Activated T-cell treated with anti-CD3 and anti-CD28 coated beads, Interleukin-2, amount 50 U/mL, for 72 hours (primary cell): ENCODE results near the gene SNX21. TPM values are rescaled to one million over a fixed set of nuclear protein-coding genes. Genes with fewer than 3 reads are reported as not detected.
"Not testable (repeated sequence)": the region's sequence is repeated elsewhere in the genome, so short reads cannot be mapped to it uniquely, and the experiment has no call there.

Experiments
- ATAC-seq, 2 donors: fragments of 150-1000 bp; cut with Tn5 transposase; replicated peaks in 1 of 2; 2 replicates each; pipeline ENCODE4 v1.10.0; 2021; ENCODE audit warnings: moderate library complexity in 2 of 2, mild to moderate bottlenecking in 1 of 2
- DNase-seq, 2 donors: peaks; one replicate each; pipeline ENCODE4 v3.0.0; 2021 to 2022; ENCODE audit warnings: mixed read lengths in 1 of 2
- H3K27ac Mint-ChIP-seq: one replicate; pipeline ENCODE4 v1.8.0; 2022; ENCODE audit warnings: mild to moderate bottlenecking, moderate library complexity, mixed read lengths
- H3K27me3 Mint-ChIP-seq: one replicate; pipeline ENCODE4 v1.8.0; 2022; ENCODE audit warnings: low read depth, mixed read lengths
- H3K36me3 Mint-ChIP-seq, 2 donors: one replicate each; pipeline ENCODE4 v1.8.0; 2022; ENCODE audit warnings: mixed read lengths in 2 of 2, mild to moderate bottlenecking in 1 of 2; ENCODE audit not compliant: insufficient read depth in 2 of 2
- H3K4me1 Mint-ChIP-seq: one replicate; pipeline ENCODE4 v1.8.0; 2022; ENCODE audit warnings: low read depth, mixed read lengths
- H3K4me3 Mint-ChIP-seq, 2 donors: one replicate each; pipeline ENCODE4 v1.8.0; 2022; ENCODE audit warnings: mild to moderate bottlenecking in 2 of 2, mixed read lengths in 2 of 2, moderate library complexity in 2 of 2
- H3K9me3 Mint-ChIP-seq, 2 donors: one replicate each; pipeline ENCODE4 v1.8.0; 2022; ENCODE audit warnings: mixed read lengths in 2 of 2
- total RNA-seq, 2 donors: library from RNA; stranded (reverse); gene quantifications; one replicate each; pipeline ENCODE4 v1.2.3, GENCODE V29; 2022

Gene SNX21, protein sequence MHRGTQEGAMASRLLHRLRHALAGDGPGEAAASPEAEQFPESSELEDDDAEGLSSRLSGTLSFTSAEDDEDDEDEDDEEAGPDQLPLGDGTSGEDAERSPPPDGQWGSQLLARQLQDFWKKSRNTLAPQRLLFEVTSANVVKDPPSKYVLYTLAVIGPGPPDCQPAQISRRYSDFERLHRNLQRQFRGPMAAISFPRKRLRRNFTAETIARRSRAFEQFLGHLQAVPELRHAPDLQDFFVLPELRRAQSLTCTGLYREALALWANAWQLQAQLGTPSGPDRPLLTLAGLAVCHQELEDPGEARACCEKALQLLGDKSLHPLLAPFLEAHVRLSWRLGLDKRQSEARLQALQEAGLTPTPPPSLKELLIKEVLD
- total RNA-seq: 1 to 10 TPM; 1.8 to 2.4 TPM

DNA sequence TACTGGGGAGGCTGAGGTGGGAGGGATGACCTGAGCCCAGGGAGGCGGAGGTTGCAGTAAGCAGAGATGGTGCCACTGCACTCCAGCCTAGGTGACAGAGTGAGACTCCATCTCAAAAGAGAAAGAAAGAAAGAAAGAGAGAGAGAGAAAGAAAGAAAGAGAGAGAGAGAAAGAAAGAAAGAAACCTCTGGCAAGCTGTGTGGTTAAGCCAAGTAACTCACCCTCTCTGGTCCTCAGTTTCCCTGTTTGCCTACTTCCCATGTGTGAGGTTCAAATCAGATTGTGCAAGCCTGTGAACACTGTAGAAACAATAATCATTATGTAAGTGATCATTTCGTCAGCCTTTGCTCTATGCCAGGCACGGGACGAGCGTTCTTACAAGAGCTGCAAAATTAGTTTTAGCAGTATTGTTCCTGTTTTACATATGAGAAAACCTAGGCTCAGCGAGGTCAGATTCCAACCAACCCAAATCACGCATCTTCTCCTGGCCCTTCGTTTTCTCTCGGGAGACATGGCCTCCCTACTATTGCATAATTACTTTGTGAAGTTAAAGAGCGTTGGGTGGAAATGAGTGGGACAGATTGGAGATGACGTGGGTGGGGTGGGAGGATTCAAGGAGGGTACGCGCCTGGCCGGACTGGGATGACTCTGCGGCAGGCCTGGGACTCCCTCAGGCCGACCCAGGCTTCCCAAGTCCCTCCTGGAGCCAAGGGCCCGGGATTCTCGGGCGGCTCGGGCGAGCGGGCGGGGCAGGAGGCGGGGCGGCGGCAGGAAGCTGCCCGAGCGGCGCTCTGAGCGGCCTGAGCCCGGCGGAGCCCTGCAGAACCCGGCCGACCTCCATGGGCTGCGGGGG, at the start of gene SNX21:
TSS of gene SNX21 (plus strand) at position 770 of the 853 bp plus-strand sequence. CDS start 121 bp downstream, outside the sequence.
- H3K4me3 Mint-ChIP-seq: peak within 1 kb of the TSS; percentile 83 to 97
- H3K4me1 Mint-ChIP-seq: peaks cover 10% of the 10 kb centered on the region
- no peaks in the 10 kb centered on the region for H3K36me3 Mint-ChIP-seq
- peak; percentile 28 to 41 for DNase-seq
- ATAC-seq: peak; percentile 69 to 73
- peak within 1 kb of the TSS; percentile 28 for H3K27ac Mint-ChIP-seq
- no peaks in the 10 kb centered on the region for H3K27me3 Mint-ChIP-seq
- no peaks in the 10 kb centered on the region for H3K9me3 Mint-ChIP-seq

DNA sequence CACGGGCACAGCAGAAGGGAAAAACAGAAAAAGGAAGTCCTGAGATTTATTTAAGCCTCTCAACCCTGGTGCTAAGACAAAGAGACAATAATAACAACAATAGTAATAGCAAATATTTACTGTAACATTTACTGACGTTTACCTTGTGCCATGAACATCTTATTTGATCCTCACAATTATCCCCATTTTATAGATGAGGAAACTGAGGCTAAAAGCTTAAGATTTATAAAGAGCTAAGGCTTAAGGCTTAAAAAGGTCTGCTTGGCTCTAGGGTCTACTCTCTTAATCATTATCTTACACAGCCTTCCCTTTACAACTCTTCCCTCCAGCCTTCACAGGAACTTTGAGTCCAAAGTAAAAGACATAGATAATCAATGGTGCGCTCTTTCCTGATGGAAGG, 45.2 kb upstream of the SNX21 start:
- ATAC-seq: no peak
- Mint-ChIP-seq H3K36me3 (no peaks in the 10 kb centered on the region), H3K4me3 (no peak overlapping the region)

DNA sequence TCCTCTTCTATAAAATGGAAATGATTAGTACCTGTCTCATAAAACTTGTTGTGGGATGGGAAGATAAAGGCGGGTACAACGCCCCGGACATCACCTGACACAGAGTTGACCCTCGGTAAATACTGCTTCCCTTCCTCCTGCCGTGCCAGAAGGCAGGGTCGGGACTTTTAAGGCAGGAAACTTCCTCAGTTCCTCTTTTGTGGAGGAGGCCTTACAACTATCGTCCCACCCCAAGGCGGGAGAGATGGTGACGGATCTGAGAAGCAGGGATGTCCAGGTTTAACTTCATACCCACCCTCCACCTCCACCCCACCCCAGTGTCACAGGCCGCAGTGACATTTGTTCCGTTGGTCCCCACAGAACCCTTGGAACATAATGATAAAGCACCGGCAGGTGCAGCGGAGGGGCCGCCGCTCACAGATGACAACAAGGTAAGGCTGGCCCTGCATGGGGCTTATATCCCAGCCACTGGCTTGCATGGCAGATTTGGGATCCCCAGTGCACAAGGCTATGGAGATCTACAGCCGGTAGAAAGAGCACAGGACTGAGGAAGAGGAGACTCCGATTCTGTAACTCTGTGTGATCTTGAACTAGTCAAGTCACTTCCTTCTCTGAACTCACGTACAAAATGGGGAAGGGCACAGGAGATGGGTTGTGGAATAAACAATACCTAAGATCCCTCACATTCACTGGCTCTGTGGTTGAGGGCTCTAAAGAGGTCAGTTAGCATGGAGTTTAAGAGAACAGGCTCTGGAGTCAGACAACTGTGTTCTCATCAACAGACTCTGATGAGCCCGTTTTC, 41.1 kb upstream of the SNX21 start:
- no peak for DNase-seq

More for the DNA sequence above, 45.2 kb upstream of the SNX21 start:
- Mint-ChIP-seq H3K9me3 (no peaks in the 10 kb centered on the region), H3K27me3 (no peaks in the 10 kb centered on the region), H3K27ac (no peak overlapping the region), H3K4me1 (peaks cover 15% of the 10 kb centered on the region)
- no peak for DNase-seq

DNA sequence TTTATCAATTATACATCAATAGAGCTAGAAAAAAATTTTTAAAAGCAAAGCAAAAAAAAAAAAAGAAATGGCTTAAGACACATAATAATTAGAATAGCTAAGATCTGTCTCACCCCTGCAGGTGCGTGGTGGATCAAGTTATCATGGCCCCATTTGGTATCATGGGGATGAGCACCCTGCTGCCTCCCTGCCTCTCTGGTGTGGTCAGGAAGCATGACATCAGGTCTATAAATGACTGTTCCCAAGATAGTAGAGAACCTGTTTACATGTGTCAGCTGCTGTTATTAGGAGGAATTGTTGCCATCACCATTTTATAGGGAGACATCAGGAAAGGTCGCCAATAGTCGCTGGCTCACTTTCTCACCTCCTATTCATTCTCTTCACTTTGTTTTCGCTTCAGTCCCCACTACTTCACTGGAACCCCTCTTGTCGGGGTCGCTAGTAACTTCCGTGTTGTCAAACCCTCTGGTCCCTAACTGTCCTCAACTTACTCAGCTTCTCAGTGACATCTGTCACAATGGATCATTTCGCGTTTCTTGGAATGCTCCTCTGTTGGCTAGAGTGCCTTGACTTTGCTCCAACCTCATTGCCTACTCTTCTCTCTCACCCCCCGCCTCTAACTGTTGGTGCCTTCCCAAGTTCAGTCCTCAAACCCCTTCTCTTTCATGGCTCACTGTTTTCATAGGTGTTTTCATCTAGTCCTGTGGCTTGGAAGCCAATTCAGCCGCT, 37.1 kb upstream of the SNX21 start:
- ATAC-seq (no peak), DNase-seq (no peak)
- no peaks in the 10 kb centered on the region for H3K9me3 Mint-ChIP-seq
- no peak overlapping the region for H3K27ac Mint-ChIP-seq
- H3K4me1 Mint-ChIP-seq: peaks cover 41% of the 10 kb centered on the region
- H3K36me3 Mint-ChIP-seq: peaks cover 6 to 22% of the 10 kb centered on the region in 2 donors
- no peaks in the 10 kb centered on the region for H3K27me3 Mint-ChIP-seq
- H3K4me3 Mint-ChIP-seq: no peak overlapping the region

More for the DNA sequence above, 41.1 kb upstream of the SNX21 start:
- Mint-ChIP-seq H3K27me3 (no peaks in the 10 kb centered on the region), H3K4me3 (peak overlapping the region; percentile 80 to 91), H3K4me1 (peaks cover 29% of the 10 kb centered on the region), H3K9me3 (no peaks in the 10 kb centered on the region), H3K36me3 (peaks cover 6 to 21% of the 10 kb centered on the region in 2 donors), H3K27ac (peak overlapping the region; percentile 81)
- ATAC-seq: no peak

DNA sequence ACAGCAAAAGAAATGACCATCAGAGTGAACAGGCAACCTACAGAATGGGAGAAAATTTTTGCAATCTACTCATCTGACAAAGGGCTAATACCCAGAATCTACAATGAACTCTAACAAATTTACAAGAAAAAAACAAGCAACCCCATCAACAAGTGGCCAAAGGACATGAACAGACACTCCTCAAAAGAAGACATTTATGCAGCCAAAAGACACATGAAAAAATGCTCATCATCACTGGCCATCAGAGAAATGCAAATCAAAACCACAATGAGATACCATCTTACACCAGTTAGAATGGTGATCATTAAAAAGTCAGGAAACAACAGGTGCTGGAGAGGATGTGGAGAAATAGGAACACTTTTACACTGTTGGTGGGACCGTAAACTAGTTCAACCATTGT, 36.1 kb upstream of the SNX21 start:
- DNase-seq, H3K27ac Mint-ChIP-seq, H3K4me3 Mint-ChIP-seq, ATAC-seq, H3K27me3 Mint-ChIP-seq, H3K9me3 Mint-ChIP-seq: not testable (repeated sequence)
- Mint-ChIP-seq H3K4me1 (peaks cover 37% of the 10 kb centered on the region), H3K36me3 (peaks cover 6 to 22% of the 10 kb centered on the region in 2 donors)

DNA sequence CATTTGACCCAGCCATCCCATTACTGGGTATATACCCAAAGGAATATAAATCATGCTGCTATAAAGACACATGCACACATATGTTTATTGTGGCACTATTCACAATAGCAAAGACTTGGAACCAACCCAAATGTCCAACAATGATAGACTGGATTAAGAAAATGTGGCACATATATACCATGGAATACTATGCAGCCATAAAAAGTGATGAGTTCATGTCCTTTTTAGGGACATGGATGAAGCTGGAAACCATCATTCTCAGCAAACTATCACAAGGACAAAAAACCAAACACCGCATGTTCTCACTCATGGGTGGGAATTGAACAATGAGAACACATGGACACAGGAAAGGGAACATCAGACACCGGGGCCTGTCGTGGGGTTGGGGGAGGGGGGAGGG, 35.6 kb upstream of the SNX21 start:
- not testable (repeated sequence) for H3K27ac Mint-ChIP-seq, H3K4me3 Mint-ChIP-seq, H3K27me3 Mint-ChIP-seq, DNase-seq, ATAC-seq, H3K9me3 Mint-ChIP-seq
- Mint-ChIP-seq H3K4me1 (peaks cover 33% of the 10 kb centered on the region), H3K36me3 (peaks cover 6 to 22% of the 10 kb centered on the region in 2 donors)

DNA sequence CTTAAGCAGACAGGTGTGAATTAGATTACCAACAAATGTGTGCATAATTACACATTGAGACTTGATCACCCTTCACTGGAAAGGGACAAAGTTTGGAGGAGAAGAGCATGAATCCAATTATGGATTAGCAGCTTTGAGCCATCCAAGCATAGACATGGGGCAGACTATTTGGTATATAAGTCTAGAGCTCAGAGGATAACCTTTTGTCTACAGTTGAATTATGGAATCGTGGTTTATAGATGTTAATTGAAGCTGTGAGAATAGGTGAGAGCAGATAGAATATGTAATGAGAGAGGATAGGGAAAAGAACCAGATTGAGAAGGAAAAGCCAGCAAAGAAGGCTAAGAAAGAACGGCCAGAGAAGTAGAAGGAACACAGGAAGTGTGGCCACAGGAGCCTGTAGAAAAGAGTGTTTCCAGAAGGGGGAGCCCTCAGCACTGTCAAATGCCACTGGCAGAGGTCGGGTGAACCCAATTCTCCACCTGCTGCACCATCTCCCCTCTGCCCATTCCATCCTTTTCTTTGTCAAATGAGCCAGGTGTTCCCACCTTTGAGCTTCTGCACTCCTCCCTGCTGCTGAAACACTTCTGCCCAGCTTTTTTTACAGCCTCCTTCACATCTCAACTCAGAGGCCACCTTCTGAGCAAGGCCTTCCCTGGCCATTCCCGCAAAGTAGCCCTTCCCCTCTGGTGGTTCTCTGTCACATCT, 34.5 kb upstream of the SNX21 start:
- H3K9me3 Mint-ChIP-seq: no peaks in the 10 kb centered on the region
- ATAC-seq: peak; percentile 87
- DNase-seq: peak; percentile 69 to 72
- peak overlapping the region; percentile 43 for H3K27ac Mint-ChIP-seq
- H3K4me1 Mint-ChIP-seq: peaks cover 29% of the 10 kb centered on the region
- no peaks in the 10 kb centered on the region for H3K27me3 Mint-ChIP-seq
- no peak overlapping the region for H3K4me3 Mint-ChIP-seq
- H3K36me3 Mint-ChIP-seq: peaks cover 6 to 26% of the 10 kb centered on the region in 2 donors

DNA sequence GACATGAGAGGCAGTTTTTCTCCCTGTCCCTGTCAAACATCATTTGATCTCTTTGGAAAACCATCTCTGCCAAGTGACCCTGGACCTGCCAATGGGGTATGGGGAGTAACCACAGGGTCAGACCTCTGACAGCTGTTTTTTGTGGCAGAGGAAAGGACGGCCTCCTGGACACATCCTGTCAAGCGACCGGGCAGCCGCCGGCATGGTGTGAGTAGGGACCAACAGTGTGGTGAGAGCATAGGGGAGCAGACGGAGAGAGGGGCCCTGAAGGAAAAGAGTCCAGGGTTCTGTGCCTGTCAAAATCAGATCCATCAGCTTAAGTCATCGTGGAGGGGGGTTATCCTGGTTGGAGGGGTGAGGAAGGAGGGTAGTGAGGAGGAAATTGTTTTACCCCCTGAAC, 31.7 kb upstream of the SNX21 start:
- ATAC-seq (no peak), DNase-seq (no peak)
- Mint-ChIP-seq H3K36me3 (peaks cover 4 to 14% of the 10 kb centered on the region in 2 donors), H3K27ac (no peak overlapping the region), H3K4me1 (peaks cover 17% of the 10 kb centered on the region), H3K4me3 (no peak overlapping the region), H3K27me3 (no peaks in the 10 kb centered on the region), H3K9me3 (no peaks in the 10 kb centered on the region)

DNA sequence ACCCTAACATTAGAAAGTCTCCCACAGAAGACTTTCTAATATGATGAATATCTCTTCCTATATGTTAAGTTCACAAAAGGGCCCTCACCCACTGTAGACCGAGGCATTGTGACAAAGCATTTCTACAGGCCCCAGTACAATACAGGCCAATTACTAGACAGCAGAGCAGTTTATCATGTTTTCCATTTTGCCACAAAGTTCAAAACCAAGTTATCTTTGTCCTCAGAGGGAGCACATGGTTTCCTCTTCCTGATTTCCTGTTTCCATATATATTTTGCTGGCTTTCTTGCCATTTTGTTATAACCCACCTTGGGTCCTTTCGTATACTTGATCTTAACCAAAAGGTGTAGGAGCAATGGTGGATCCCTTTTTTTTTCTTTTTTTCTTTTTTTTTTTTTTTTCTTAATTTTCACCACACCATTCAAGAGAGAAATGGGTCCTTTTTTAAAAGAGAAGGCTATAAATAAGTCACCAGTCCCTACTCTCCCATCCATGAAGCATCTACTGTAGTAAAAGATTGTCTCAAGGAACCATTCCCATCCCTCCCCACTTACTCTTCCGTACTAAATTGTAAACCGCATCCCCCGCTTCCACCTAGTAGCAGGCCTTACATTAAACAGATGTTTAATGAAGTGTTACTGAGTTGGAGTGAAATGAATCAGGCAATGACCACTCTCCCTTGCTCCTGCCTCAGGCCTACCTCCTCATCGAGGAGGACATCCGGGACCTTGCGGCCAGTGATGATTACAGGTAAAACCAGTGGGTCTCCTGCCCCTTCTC, 23.2 kb upstream of the SNX21 start:
- Mint-ChIP-seq H3K36me3 (peaks cover 13 to 36% of the 10 kb centered on the region in 2 donors), H3K9me3 (no peaks in the 10 kb centered on the region), H3K4me3 (no peak overlapping the region), H3K4me1 (peaks cover 26% of the 10 kb centered on the region), H3K27me3 (no peaks in the 10 kb centered on the region), H3K27ac (no peak overlapping the region)
- ATAC-seq (no peak), DNase-seq (no peak)

DNA sequence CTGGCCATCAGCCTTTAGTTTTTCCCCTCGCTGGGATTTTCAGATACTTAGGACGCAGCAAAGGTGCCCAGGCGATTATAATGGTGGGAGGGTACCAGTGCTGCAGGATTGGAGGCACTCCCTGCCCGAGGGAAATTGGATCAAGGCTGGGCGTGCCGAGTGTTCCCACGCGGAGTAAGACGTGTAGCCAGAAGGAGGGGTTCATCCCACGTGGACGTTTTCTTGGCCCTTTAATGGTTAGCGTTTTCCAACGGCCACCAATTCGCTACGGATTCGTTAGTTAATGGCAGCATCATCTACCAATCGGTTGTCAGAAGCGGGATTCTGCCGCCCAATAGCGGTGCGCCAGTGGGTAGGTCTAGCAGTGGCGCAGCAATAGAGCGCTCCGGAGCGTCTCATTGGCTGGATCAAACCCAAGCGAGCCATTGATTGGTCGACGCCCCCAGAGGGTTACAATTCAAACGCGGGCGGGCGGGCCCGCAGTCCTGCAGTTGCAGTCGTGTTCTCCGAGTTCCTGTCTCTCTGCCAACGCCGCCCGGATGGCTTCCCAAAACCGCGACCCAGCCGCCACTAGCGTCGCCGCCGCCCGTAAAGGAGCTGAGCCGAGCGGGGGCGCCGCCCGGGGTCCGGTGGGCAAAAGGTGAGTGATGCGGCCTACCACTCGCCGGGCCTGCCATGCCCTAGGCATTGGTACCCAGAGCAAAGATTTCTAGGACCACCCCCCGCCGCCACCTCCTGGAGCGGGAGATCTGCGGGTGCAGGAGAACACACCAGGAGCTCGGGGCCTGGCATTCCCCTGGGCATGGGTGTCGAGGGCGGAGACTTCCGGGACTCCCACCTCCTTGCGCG, 21.2 kb upstream of the SNX21 start, which contains the start of gene UBE2C:
TSS of gene UBE2C (plus strand) at position 488 of the 849 bp plus-strand sequence. CDS start at position 540, 52 bp downstream.
- Mint-ChIP-seq H3K4me3 (peak within 1 kb of the TSS; percentile 86 to 96), H3K27me3 (no peaks in the 10 kb centered on the region), H3K27ac (peak within 1 kb of the TSS; percentile 93), H3K4me1 (peaks cover 36% of the 10 kb centered on the region), H3K9me3 (no peaks in the 10 kb centered on the region), H3K36me3 (peaks cover 14 to 42% of the 10 kb centered on the region in 2 donors)
- DNase-seq (peak; percentile 93 to 96), ATAC-seq (peak; percentile 99)
